Keratinocyte (primary cell): ENCODE data around the gene TGDS.

Source experiments
- CTCF ChIP-seq, 3 experiments: IDR thresholded peaks in 1 of 3; conservative IDR thresholded peaks in 1 of 3; optimal IDR thresholded peaks in 1 of 3; 2 replicates in 2 of 3; 3 replicates in 1 of 3; pipeline versions ENCODE3 to v1.5.1; 2011; ENCODE audit warnings: low read length in 3 of 3, mild to moderate bottlenecking in 3 of 3, moderate library complexity in 2 of 3, control low read depth in 1 of 3, inconsistent platforms in 1 of 3; ENCODE audit not compliant: insufficient read depth in 2 of 3; ENCODE audit errors: extremely low read depth in 1 of 3
- EZH2 ChIP-seq: IDR thresholded peaks from one replicate; pipeline ENCODE4 v1.6.1; 2012; ENCODE audit warnings: inconsistent platforms, mild to moderate bottlenecking, low read length, moderate library complexity

GRCh38 chr13:94552095-94552494, 43.9 kb downstream of the TGDS start:
- no peak for TF ChIP-seq CTCF (optimal IDR thresholded peaks at IDR 0.05 in 1 of 3, IDR thresholded peaks at IDR 0.05 in 1 of 3, conservative IDR thresholded peaks at IDR 0.05 in 1 of 3; ENCODE audit: extremely low read depth in 1 of 3, insufficient read depth in 2 of 3, low read length in 3 of 3)
- TF ChIP-seq EZH2, result no peak
